ENCODE data around the gene POPDC2.

- TF ChIP-seq CTCF (IDR thresholded peaks at IDR 0.05; ENCODE audit: borderline replicate concordance, extremely low read depth, low read length, poor library complexity, severe bottlenecking) (no peak), EZH2 (IDR thresholded peaks at IDR 0.05; ENCODE audit: borderline replicate concordance, low read depth, low read length, severe bottlenecking) (no peak)
These were observed 27.6 kb downstream of the POPDC2 start for GRCh38 chr3:119632829-119633228.
